DMS53 (cell line): ENCODE results near the gene RPS19.

Source experiments
- DNase-seq: peaks from one replicate; lab custom pipeline; 2025; lab: John Stamatoyannopoulos, UW

The RPS19 gene

DNA sequence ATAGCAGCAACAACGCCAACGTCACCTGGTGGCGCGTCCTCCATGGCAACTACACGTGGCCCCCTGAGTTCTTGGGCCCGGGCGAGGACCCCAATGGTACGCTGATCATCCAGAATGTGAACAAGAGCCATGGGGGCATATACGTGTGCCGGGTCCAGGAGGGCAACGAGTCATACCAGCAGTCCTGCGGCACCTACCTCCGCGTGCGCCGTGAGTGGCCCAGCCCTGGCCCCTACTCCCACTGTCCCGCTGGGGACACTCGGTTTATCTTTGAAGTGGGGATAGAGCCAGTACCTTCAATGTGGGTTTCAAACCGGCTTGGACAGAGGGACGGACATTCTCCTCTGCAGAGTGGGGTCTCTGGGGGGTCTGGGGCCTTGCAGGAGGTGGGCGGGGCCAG, 19.0 kb downstream of the RPS19 start:
- no peak for DNase-seq

DNA sequence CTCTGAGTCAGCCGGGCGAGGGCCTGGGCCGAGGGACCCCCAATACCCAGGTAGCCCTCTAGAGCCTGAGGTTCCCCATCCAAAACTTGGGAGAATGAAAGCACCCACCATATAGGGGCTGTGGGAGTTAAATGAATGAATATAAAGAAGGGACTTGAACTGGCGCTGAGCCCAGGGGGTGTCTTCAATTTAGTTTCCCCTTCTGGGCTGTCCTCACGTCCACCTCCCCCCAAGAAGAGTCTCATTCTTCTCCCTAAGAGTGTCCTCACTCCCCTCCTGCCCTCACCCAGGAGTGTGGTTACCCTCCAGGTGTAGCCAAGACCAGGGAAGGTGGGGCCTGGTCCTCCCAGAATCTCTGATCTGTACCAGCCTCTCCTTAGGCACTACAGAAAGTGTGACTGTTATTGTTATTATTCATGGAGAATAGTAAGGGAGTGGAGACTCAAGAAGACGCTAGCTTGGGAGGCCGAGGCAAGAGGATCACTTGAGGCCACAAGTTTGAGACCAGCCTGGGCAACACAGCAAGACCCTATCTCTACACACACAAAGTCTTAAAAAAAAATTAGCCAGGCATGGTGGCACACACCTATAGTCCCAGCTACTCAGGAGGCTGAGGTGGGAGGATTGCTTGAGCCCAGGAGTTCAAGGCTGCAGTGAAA, 19.7 kb downstream of the RPS19 start:
- no peak for DNase-seq

DNA sequence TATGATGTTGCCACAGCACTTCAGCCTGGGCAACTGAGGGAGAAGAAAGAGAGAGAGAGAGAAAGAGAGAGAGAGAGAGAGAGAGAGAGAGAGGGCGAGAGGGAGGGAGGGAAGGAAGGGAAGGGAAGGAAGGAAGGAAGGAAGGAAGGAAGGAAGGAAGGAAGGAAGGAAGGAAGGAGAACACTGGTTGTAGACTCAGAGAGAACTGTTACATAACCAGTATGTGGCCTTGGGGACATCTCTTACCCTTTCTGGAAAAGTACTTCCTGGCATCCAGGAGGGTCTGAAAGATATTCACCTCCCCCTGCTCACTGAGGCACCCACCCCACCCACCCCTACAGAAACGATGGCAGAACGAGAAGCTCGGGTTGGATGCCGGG, 20.3 kb downstream of the RPS19 start:
- DNase-seq = no peak

DNA sequence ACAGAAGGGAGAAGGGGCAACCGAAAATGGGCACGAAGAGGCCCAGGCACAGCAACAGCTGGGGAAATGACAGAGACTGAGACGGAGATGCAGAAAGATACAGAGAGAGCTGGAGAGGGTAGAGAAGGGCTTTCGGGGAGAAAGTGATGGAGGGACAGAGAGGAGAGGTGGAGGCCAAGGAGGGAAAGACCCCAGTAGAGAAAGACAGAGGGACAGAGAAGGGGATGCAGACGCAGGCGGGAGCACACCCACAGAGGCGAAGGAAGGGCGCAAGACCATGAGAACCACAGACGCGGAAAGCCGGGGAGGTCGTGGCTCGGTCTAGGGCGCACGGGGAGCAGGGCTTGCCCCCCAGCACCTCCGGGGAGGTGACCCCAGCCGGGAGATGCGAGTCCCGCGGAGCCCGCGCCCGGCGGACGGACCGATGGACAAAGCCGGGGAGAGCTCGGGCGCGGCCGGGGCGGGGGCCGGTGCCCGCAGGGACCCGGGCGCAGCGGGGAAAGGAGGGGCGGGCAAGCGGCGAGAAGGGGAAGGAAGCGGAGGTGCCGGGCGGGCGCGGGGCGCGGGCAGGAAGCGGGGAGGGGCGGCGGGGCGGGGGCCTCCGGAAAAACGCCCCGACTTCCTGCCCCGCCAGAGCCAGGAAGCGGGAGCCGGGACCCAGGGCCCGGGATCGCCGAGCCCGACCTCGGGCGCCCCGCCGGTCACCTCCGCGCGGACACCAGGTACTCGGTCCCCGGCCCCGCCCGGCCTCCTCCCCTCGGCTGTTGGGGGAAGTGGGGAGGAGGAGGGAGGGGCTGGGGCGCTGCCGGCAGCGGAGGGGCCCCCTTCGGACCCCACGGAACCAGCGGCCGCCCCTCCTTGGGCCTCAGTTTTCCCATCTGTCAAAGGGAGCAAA, 22.8 kb downstream of the RPS19 start, which contains the start of gene ARHGEF1:
ARHGEF1 (plus strand) TSS at position 617 of the 895 bp plus-strand sequence. CDS start 4,899 bp downstream, outside the sequence.
- DNase-seq = peak; percentile 71

DNA sequence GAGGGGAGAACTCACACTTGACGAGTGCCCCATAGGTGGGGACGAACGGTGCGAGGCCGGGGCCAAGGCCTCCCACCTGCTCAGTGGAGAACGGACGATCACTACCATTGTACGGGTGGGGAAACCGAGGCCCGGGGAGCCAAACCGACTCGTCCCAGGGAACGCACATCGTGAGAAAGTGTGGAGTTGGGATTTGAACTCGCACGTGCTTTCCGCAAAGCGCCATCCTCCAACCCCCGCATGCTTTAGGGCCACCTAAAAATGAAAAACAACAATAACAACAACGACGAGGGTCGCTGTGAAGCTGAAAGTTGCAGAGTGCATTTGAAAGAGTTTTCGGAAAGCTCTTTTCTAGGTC, 23.4 kb downstream of the RPS19 start:
- DNase-seq = no peak

DNA sequence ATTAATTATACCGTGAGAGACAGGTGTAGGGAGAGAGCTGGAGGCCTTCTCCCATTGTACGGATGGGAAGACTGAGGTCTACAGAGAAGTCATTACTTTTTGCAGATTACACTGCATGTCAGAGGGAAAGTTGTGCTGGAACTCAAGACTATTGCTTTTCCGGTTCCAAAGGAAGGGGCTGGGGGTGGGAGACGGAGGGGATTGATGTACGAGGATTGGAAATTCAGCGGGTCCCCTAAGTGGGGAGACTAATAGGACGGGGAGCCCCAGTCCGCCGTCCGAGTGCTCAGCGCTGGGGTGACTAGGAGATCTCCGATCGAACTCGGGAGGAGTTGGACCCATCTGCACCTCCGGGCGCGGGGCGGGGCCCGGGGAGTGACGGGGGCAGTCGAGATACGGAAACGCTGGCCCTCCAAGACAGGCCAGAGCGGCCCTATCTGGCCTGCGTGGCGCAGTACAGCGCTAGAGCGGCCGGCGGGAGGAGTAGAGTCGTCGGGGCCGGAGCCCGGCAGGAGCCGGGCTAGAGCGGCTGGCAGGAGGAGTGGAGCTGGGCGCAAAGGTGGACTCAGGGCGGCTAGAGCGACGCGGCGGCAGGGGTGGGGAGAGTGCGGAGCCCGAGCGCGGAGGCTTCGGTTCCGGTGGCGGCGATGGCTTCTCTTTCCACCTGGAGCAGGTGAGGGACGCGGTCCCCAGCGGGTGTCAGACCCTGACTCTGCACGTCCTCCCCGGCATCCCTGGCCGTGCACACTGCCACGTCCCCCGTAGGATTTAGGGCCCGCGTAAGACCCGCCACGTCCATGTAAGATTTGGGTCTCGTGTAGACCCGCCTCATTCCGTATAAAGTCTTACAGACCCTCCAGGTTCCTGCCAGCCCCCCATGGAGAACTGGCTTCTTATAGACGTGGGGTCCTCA, 24.0 kb downstream of the RPS19 start:
- peak; percentile 100 for DNase-seq

DNA sequence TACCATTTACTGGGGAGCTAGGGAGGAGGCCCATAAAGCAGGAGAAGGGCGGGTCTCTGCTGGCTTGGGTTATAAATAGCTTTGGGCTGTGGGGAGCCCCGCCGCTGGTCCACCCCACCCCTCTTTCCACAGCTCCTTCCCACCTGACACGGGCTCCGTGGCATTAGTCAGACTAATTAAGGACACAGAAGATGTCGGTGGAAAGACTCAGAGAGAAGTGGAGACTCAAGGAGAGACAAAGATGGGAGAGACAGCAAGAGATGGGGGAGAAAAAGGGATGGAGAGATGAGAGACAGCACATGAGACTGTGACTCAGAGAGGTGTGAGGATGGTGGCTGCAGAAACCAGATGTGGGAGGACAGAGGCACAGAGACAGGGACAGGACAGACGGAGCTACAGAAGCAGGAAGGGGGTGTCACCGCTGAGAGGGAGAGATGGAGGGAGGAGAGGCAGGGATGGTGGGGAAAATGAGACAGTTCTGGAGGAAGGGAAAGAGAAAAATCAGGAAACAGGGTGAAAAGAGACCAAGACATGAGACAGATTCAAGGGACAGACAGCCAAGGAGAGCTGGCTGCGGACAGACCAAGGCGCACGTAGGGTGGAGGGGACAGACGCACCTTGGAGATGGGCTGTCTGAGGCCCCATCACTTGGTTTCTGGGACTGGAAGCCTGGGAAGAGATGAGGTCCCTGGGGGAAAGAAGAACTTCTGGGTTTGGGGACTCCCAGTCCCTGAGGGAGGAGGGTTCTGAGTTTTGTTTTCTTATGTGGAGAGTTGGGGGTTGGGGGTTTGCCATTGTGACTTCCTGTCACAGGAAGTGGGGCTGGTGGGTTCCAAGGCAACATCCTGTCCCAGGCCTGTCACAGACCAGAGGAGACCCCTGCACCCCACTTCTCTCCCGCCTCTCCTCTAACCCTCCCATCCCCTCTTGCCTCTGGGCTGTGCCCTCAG, 27.0 kb downstream of the RPS19 start:
- DNase-seq = no peak

DNA sequence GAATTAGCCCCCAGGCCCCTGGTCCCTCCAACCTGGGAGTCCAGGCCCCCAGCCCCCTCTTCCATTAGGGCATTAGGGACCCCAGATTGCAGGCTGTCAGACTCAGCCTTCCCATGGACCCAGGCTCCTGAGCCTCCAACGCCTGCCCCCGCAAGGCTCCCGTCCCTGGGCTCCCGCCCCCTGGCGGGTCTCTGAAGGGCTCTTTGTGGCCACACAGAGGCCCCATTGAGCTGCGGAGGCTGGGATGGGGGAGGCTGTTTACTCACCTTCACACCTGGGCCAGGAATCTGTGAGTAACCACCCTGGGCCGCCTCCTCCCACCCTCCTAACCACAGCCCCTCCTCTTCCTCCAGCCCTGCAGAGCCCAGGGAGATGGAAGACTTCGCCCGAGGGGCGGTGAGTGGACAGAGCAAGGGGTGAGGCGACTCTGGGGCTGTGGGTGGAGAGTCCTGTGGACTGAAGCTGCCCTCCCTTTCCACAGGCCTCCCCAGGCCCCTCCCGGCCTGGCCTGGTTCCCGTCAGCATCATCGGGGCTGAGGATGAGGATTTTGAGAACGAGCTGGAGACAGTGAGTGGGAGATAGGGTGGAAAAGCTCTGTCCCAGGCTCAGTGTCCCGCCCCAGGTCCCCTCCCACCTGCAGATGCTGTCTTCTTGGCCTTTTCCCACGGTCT, 27.8 kb downstream of the RPS19 start:
- DNase-seq = peak; percentile 80

DNA sequence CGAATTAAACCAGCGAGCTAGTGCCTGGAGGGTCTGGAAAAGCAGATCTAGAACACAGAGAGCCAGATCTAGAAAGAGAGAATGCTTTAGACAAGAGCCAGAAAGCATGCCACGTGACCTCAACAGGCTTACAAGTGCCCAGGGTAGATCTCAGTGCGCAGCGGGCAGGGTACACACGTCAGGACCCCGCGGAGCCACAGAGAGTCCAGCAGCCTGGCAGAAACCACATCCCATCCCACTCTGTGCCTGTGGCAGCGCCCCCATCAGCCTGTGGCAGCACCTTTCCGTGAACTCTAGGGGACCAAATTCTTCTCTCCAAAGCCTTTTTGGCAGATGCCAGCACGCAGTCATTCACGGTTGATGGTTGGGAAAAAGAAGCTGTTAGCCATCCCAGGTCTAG, 28.9 kb downstream of the RPS19 start:
- no peak for DNase-seq

DNA sequence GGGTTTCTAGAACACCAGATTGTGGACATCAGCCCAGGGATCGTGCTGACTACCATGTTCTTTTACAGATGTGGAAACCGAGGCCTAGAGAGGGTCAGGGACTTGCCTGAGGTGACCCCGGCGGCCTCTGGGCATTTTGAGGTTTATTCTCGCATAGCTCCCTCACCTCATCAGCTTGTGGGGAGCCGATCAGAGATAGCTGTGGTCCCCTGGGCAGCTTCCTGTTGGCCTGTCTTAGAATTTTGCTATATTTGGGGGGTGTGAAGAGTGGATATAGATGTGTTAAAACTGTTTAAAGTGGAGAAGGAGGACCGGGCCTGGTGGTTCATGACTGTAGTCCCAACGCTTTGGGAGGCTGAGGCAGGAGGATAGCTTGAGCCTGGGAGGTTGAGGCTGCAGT, 29.8 kb downstream of the RPS19 start:
- no peak for DNase-seq

DNA sequence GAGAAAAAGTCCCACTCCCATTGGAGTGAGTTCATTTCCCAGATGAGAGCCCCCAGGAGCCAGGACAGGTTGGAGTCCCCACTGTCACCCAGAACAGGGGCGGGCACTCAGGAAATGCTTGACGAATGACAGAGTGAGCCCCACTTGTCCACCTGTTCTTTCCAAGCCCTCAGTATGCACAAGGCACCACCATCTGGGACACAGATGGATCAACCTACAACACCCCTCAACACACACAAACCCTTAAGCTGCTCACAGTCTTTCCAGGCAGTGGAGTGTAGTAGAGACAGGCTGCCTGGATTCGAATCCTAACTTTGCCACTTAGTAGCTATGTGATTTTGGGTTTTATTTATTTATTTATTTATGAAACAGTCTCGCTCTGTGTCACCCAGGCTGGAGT, 30.9 kb downstream of the RPS19 start:
- DNase-seq = no peak

DNA sequence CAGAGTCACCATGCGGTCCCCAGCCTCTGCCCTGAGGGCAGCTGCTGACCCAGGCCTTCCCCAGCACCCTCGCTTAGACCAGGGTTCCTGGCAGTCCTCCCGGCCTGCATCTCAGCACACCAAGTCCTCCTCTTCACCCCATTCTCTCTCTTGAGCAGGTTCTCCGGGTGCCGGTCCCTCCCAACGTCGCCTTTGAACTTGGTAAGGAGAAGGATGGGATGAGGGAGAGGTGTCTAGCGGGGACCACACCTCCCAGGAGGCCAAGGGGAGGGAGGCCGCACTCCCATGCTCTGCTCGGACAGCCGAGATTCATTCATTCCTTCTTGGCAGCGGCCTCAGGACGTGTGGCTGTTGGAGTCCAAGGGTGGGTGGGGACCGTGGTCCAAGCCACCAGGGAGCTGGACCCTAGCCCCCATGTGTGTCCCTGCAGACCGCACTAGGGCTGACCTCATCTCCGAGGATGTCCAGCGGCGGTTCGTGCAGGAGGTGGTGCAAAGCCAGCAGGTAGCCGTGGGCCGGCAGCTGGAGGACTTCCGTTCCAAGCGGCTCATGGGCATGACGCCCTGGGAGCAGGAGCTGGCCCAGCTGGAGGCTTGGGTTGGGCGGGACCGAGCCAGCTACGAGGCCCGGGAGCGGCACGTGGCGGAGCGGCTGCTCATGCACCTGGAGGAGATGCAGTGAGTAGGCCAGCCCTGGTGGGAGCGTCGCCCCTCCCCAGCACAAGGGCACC, 32.3 kb downstream of the RPS19 start:
- DNase-seq = no peak

DNA sequence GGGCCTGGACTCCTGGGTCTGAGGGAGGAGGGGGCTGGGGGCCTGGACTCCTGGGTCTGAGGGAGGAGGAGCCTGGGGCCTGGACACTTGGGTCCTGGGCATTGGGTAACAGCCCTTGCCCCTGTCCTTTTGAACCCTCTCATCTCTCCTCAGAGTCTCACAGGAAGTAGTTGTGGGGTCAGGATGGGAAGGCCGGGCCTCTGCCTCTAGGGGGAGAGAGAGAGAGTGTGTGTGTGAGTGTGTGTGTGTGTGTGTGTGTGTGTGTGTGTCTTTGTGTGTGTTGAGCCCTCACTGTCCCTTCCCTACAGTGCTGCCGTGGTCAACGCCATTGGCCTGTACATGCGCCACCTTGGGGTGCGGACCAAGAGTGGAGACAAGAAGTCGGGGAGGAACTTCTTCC, 33.8 kb downstream of the RPS19 start:
- peak; percentile 67 for DNase-seq

DNA sequence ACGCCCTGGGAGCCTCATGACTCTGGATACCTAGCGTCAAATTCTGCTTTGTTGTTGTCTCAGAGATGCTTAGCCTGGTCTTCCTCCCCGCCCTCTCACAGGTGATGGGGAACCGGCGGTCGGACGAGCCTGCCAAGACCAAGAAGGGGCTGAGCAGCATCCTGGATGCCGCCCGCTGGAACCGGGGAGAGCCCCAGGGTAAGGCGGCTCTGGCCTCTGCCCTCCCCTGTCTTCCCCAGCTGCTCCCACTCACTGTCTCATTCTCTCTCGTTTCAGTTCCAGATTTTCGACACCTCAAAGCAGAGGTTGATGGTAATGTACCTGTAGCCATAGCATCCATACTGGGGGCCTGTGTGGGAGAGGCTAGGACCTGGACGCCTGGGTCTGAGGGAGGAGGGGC, 34.3 kb downstream of the RPS19 start:
- DNase-seq = no peak

DNA sequence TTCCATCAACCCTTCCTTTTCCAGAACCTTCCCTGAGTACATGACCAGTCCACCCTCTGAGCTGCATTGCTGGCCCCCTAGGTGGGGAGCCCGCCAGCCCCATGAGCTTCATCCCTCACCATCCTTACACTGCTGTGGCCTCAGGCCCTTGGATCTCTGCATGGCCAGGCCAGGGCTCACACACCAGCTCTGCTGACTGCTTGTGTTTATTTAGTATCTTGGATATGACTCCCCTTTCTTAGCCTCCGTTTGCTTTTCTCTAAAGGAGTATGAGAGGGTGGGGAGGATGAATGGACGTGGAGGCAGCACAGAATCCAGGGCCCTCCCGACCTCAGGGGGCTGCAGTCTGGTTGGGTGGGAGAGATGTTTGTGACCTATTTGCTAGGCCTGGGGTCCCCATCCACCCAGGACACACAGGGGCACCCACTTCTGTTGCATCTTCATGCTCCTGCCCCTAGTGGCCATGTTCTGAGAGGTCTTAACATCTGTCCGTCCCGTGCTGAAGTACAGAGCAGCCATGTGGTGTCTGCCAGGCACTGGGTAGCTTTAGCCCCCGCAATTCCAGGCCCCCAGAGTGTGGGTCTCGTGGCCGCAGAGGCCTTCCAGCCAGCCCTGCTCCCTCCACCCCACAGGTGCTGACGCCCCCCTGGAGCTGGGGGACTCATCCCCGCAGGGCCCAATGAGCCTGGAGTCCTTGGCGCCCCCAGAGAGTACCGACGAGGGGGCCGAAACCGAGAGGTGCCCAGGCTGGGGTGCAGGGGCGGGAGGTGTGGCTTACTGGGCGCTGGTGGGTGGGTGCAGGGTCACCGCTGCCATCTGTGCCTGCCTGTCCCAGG, 35.9 kb downstream of the RPS19 start:
- DNase-seq = peak; percentile 44

DNA sequence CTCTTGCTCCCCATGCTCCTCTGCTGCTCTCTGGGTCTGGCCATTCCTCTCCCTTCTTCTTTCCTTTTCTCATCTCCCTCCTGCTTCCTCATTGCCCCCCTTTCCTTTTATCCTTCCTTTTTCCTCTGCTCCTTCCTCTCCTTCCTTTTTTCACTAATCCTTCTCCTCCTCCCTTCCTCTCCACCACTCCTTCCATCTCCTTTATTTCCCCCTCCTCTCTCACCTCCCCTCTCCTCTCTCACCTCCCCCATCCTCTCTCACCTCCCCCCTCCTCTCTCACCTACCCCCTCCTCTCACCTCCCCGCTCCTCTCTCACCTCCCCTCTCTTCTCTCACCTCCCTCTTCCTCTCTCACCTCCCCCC, 36.5 kb downstream of the RPS19 start:
- DNase-seq = no peak

DNA sequence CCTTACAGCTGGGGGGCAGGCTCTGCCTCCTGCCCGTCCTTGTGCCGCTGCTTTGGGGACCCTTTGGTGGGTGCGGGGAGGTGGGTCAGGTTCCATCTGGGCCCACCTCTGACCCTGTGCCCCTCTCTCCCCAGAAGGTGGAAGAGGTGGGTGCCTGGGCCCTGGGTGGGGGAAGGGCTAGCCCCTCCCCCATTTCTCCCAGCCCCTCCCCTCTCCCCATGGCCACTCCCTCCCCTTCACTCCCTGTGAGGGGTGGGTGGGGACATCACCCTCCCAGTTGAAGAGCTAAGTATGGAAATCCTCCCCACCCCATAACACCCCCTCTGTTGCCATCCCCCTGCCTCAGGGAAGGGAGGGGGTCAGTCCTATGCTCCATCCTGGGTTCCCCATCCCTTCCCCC, 37.1 kb downstream of the RPS19 start:
- no peak for DNase-seq

DNA sequence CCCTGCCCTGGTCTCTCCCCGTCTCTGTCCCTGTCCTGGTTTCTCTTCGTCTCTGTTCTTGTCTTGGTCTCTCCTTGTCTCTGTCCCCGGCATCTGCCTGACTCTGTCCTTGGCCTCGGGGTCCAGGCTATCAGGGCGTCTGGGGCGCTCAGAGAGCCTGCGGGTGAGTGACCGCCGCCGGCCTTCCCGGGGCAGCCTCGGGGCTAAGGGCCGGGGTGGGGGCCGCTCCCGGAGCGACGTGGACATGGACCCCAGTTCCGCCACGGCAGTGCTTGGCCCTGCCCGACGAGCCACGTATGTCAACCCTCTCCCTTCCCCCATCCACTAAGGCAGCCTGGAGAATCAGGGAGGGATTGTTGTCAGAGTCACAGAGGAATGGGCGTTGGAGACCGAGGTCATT, 37.8 kb downstream of the RPS19 start:
- DNase-seq = no peak

DNA sequence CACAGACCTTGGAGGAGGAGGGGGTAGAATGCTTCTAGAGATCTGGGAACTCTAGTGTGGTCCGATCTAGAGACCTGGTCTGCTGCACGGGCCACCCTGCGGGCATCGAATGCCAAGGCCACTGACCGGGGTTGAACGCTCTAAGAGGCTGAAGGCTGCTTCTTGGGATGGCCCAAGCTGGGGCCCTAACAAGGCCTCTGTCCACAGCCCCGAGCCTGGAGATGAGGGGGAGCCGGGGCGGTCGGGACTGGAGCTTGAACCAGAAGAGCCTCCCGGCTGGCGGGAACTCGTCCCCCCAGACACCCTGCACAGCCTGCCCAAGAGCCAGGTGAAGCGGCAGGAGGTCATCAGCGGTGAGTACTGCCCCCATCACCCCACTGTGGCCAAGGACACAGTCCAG, 38.2 kb downstream of the RPS19 start:
- no peak for DNase-seq
